HFFc6 (cell line): ENCODE measurements around the gene ANKRD11. TPM values are rescaled to one million over a fixed set of nuclear protein-coding genes. Genes with fewer than 3 reads are reported as not detected.
A peak's percentile ranks its signal among the peaks of the same experiment; 100 is the strongest.

Source experiments
- DNase-seq: peaks from one replicate; pipeline ENCODE4 v3.0.0-alpha.2; 2018
- H3K27ac Mint-ChIP-seq: 2 replicates; pipeline ENCODE4 v1.8.0; 2020; ENCODE audit warnings: mild to moderate bottlenecking, mixed read lengths
- H3K27me3 Mint-ChIP-seq: 2 replicates; pipeline ENCODE4 v1.8.0; 2021; ENCODE audit warnings: mild to moderate bottlenecking, moderate library complexity, mixed read lengths; ENCODE audit not compliant: insufficient read depth
- H3K36me3 Mint-ChIP-seq: 2 replicates; pipeline ENCODE4 v1.8.0; 2021; ENCODE audit warnings: low read depth, mixed read lengths
- H3K4me1 Mint-ChIP-seq: 2 replicates; pipeline ENCODE4 v1.8.0; 2020; ENCODE audit warnings: low read depth, mixed read lengths
- H3K4me3 Mint-ChIP-seq: 2 replicates; pipeline ENCODE4 v1.8.0; 2020; ENCODE audit warnings: mild to moderate bottlenecking, moderate library complexity, mixed read lengths
- H3K9me3 Mint-ChIP-seq: 2 replicates; pipeline ENCODE4 v1.8.0; 2020; ENCODE audit warnings: mild to moderate bottlenecking, mixed read lengths
- total RNA-seq, 6 experiments: library from RNA; stranded (reverse); fragmentation: NEBNext Ultra II Directional; extraction: Animal tissue kit (Norgen Biotek cat#: 25700); gene quantifications; 2 replicates in 1 of 6; 3 replicates in 5 of 6; pipeline ENCODE4 v1.2.3, GENCODE V29; 2021
- TF ChIP-seq, protein P1 (sequence below): fragments of 200-600 bp; sonication (generic); IDR thresholded peaks from 2 replicates; pipeline ENCODE4 v1.5.0; 2021; ENCODE audit warnings: antibody characterized with exemption, mild to moderate bottlenecking

ANKRD11 gene
- total RNA-seq, 6 experiments from 2014 or later = 110 to 120 (median 116) TPM

DNA sequence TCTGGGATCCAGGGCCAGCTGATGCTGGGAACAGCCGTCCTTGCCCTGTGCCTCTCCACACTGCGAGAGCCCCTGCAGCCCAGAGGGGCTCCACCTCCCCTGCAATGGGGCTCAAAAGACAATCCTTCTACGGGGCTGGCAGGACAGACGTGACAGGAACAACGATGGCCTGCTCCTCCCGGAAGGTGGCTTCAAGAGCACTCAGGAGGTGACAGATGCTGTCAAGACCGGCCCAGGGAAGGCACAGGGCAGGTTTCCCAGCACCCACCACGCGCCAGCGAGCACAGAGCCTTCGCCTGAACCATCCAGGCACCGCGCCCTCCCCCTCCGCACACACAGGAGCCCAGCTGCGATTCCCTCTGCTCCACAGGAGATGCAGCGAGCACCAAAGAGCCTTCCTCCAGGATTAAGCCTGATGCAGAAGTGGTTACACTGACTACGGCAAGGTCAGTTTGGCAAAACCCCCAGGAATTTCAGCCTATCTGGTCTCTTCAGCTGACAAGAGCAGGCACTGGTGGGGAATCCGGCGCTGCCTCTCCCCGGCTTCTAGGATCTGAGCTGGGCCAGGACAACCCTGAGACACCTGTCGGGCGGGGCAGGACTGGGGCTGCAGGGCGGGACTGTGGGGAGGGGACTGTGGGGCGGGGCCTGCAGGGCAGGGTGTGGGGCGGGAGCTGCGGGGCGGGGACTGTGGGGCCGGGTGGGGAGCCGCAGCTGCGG lies 169.4 kb downstream of the ANKRD11 start:
- TF ChIP-seq, protein P1, sequence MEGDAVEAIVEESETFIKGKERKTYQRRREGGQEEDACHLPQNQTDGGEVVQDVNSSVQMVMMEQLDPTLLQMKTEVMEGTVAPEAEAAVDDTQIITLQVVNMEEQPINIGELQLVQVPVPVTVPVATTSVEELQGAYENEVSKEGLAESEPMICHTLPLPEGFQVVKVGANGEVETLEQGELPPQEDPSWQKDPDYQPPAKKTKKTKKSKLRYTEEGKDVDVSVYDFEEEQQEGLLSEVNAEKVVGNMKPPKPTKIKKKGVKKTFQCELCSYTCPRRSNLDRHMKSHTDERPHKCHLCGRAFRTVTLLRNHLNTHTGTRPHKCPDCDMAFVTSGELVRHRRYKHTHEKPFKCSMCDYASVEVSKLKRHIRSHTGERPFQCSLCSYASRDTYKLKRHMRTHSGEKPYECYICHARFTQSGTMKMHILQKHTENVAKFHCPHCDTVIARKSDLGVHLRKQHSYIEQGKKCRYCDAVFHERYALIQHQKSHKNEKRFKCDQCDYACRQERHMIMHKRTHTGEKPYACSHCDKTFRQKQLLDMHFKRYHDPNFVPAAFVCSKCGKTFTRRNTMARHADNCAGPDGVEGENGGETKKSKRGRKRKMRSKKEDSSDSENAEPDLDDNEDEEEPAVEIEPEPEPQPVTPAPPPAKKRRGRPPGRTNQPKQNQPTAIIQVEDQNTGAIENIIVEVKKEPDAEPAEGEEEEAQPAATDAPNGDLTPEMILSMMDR = no peak
- Mint-ChIP-seq H3K27ac (peak overlapping the region; percentile 99), H3K36me3 (peaks cover 62% of the 10 kb centered on the region), H3K4me3 (peak overlapping the region; percentile 83), H3K4me1 (peaks cover 96% of the 10 kb centered on the region), H3K27me3 (peaks cover 18% of the 10 kb centered on the region), H3K9me3 (peaks cover 8% of the 10 kb centered on the region)
- DNase-seq = no peak

DNA sequence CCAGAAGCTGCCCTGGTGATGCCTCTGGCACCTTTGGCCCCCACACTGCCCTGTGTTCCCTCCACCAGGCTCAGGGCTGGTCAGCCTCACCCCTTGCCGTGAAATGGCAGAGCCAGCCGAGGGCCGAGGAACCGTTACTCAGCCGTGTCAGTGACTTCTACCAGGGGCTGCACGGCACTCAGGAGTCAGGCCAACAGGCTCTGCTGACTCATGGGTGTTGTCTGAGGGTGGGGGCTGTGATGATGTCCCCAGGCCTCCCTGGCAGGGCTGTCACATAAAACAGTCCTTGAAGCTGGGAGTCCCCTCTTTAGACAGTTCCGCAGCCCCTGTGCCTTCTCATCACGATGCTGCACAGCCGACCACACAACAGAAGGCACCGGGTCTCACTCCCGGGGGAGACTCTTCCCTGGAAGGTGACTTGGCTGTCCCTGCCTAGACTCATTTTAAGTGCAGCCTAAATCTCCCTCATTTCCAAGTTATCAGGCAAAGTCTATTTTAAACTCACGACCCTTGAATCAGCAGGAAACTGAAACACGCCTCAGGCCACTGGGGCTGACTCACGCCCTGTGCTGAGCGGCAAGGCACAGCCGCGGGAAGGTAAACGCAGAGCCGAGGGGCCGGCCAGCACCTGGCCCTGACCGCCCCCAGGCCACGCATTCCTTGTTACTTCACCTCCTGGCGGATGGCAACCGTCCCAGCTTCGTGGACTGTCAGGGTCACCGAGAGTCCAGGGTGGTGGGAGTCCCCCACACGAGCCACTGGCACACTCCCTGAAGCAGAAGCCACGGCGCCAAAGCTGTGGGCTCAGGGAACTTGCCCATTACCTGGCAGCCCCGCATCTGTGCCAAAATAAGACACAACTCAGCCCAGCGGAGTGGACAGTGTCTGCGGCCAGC lies 170.2 kb downstream of the ANKRD11 start:
- Mint-ChIP-seq H3K4me3 (peak overlapping the region; percentile 83), H3K9me3 (peaks cover 8% of the 10 kb centered on the region), H3K4me1 (peaks cover 96% of the 10 kb centered on the region), H3K27me3 (peaks cover 13% of the 10 kb centered on the region), H3K27ac (peak overlapping the region; percentile 99), H3K36me3 (peaks cover 54% of the 10 kb centered on the region)
- peak; percentile 94 for DNase-seq
- TF ChIP-seq, protein P1 = no peak

DNA sequence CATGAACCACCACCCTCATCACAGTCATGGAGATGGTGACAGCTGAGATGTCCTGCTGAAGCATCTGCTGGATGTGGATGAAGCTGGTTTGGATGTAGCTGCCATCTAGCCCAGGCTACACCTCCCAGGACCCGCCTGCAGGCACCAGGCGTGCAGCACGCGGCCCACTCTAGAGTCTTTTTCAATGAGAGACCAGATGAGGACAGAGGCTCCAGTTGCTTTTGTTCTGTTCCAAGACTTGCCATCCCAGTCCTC lies 170.8 kb downstream of the ANKRD11 start:
- Mint-ChIP-seq H3K9me3 (peaks cover 8% of the 10 kb centered on the region), H3K4me3 (peak overlapping the region; percentile 83), H3K27ac (peak overlapping the region; percentile 99), H3K27me3 (peaks cover 13% of the 10 kb centered on the region), H3K4me1 (peaks cover 96% of the 10 kb centered on the region), H3K36me3 (peaks cover 54% of the 10 kb centered on the region)
- TF ChIP-seq, protein P1 = no peak
- no peak for DNase-seq

DNA sequence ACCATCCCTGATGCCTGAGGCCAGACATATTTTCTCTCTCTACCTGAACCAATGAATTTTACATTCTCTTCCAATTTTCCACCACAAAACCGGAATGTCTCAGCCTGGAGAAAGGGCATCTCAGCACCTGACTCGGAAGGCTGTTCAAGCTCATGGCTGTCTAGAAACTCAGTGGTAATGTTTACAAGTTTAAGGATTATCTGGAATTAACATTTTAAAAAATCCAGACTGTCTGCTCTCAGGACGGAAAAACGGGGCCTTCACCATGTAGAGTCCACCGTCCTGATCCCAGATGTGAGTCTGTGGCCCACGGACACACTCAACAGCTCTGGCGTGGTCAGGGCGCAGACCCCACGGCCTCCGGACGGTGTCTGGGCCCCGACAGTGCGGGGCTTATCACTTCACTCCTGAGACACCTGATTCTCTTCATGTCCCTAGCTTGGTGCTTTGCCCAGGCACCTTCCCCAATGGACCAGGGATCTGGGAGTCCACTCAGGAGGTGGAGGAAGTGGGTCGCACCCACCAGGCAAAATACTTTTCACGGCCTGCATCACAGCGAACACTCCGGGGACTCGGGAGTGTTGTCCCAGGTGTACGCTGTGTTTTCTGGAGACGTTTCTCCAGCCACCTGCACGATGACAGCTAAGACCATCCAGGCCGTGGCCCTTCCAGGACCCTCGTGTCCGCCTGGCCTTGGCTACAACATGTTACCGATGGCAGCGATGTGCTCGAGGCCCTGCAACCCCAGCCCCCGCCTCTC lies 171.3 kb downstream of the ANKRD11 start:
- Mint-ChIP-seq H3K36me3 (peaks cover 54% of the 10 kb centered on the region), H3K9me3 (peaks cover 8% of the 10 kb centered on the region), H3K27me3 (peaks cover 12% of the 10 kb centered on the region), H3K4me3 (peak overlapping the region; percentile 83), H3K4me1 (peaks cover 96% of the 10 kb centered on the region), H3K27ac (peak overlapping the region; percentile 99)
- TF ChIP-seq, protein P1 = no peak
- DNase-seq = no peak

DNA sequence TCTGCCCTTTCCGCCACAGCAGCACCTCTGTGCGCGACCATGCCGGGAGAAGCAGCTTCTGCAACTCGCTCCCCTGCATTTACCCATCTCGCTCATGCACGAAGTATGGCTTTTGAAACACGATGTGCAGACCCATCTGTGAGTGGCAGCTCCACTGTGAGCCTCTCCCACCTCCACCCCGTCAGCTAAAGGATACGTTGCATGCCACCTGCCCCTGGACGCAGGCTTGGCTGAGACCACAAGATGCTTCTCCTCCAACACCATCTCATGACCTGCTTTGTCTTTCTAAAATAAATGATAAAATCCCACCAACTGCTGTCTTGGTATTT lies 172.0 kb downstream of the ANKRD11 start:
- TF ChIP-seq, protein P1 = no peak
- H3K36me3 Mint-ChIP-seq = peaks cover 54% of the 10 kb centered on the region
- peaks cover 96% of the 10 kb centered on the region for H3K4me1 Mint-ChIP-seq
- no peak for DNase-seq
- H3K4me3 Mint-ChIP-seq = peak overlapping the region; percentile 83
- H3K9me3 Mint-ChIP-seq = peaks cover 8% of the 10 kb centered on the region
- H3K27ac Mint-ChIP-seq = peak overlapping the region; percentile 99
- H3K27me3 Mint-ChIP-seq = peaks cover 10% of the 10 kb centered on the region
